Measurements from ENCODE around the gene SPON1. TPM values are rescaled to one million over a fixed set of nuclear protein-coding genes. Genes with fewer than 3 reads are reported as not detected.

SPON1 gene
- total and polyA plus RNA-seq, 4 donors = 0.72 to 4.9 (median 1.2) TPM

DNA sequence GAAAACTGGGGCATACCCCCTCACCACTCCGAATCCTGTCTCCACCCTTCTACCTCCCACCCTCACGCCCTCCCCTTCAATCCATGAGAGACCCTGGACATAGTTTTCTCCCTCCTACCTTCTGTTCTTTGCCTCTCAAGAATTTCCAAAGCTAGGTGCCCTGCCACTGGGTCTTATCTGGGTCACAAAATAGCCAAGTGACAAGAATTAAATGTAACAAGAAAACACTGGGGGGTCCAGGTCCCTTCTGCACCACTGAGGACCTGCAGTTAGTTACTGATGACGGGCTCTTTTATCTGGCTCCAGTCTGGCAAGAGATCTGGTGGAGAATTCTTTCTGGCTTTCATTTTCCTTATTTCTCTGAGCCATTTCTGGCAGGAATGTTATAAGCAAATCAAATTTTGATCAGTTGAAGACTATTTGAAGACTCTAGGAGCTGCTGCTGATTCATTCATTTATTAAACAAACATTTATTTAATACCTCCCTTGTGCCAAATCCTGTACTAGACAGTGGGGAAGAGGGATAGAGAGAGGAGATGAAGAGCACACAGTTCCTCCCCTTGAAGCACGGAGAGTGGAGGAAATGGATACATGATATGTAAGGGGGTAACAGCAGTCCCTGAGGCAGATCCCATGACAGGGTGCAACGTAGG lies 261.2 kb downstream of the SPON1 start:
- DNase-seq (ENCODE audit: low spot score) = no peak

More for the DNA sequence above, 261.2 kb downstream of the SPON1 start:
- H3K4me3 ChIP-seq (ENCODE audit: low read depth in 1 of 3, low read length in 3 of 3) = no peak overlapping the region
- WGBS = 54% methylated on average over 5 of the region's 5 CpGs
- no peaks in the 10 kb centered on the region for H3K36me3 ChIP-seq (ENCODE audit: control insufficient read depth in 4 of 4, insufficient read depth in 3 of 4, low read depth in 1 of 4, low read length in 3 of 4)
- no peaks in the 10 kb centered on the region for H3K4me1 ChIP-seq (ENCODE audit: control insufficient read depth in 4 of 4, insufficient read depth in 4 of 4, low read length in 3 of 4)
- TF ChIP-seq FOXA1 (IDR thresholded peaks at IDR 0.05) = no peak
- TF ChIP-seq, protein P1, sequence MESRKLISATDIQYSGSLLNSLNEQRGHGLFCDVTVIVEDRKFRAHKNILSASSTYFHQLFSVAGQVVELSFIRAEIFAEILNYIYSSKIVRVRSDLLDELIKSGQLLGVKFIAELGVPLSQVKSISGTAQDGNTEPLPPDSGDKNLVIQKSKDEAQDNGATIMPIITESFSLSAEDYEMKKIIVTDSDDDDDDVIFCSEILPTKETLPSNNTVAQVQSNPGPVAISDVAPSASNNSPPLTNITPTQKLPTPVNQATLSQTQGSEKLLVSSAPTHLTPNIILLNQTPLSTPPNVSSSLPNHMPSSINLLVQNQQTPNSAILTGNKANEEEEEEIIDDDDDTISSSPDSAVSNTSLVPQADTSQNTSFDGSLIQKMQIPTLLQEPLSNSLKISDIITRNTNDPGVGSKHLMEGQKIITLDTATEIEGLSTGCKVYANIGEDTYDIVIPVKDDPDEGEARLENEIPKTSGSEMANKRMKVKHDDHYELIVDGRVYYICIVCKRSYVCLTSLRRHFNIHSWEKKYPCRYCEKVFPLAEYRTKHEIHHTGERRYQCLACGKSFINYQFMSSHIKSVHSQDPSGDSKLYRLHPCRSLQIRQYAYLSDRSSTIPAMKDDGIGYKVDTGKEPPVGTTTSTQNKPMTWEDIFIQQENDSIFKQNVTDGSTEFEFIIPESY (IDR thresholded peaks at IDR 0.05) = no peak
- no peak for TF ChIP-seq EGR1 (IDR thresholded peaks at IDR 0.05; ENCODE audit: low read depth in 2 of 2)
- TF ChIP-seq, protein P2, sequence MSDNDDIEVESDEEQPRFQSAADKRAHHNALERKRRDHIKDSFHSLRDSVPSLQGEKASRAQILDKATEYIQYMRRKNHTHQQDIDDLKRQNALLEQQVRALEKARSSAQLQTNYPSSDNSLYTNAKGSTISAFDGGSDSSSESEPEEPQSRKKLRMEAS (IDR thresholded peaks at IDR 0.05) = no peak
- TF ChIP-seq YY1 (IDR thresholded peaks at IDR 0.05) = no peak
- TF ChIP-seq, protein P3, sequence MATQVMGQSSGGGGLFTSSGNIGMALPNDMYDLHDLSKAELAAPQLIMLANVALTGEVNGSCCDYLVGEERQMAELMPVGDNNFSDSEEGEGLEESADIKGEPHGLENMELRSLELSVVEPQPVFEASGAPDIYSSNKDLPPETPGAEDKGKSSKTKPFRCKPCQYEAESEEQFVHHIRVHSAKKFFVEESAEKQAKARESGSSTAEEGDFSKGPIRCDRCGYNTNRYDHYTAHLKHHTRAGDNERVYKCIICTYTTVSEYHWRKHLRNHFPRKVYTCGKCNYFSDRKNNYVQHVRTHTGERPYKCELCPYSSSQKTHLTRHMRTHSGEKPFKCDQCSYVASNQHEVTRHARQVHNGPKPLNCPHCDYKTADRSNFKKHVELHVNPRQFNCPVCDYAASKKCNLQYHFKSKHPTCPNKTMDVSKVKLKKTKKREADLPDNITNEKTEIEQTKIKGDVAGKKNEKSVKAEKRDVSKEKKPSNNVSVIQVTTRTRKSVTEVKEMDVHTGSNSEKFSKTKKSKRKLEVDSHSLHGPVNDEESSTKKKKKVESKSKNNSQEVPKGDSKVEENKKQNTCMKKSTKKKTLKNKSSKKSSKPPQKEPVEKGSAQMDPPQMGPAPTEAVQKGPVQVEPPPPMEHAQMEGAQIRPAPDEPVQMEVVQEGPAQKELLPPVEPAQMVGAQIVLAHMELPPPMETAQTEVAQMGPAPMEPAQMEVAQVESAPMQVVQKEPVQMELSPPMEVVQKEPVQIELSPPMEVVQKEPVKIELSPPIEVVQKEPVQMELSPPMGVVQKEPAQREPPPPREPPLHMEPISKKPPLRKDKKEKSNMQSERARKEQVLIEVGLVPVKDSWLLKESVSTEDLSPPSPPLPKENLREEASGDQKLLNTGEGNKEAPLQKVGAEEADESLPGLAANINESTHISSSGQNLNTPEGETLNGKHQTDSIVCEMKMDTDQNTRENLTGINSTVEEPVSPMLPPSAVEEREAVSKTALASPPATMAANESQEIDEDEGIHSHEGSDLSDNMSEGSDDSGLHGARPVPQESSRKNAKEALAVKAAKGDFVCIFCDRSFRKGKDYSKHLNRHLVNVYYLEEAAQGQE (IDR thresholded peaks at IDR 0.05) = no peak
- TF ChIP-seq, protein P4, sequence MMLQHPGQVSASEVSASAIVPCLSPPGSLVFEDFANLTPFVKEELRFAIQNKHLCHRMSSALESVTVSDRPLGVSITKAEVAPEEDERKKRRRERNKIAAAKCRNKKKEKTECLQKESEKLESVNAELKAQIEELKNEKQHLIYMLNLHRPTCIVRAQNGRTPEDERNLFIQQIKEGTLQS (IDR thresholded peaks at IDR 0.05) = no peak
- TF ChIP-seq NR2F2 (IDR thresholded peaks at IDR 0.05) = no peak
- TF ChIP-seq, protein P5, sequence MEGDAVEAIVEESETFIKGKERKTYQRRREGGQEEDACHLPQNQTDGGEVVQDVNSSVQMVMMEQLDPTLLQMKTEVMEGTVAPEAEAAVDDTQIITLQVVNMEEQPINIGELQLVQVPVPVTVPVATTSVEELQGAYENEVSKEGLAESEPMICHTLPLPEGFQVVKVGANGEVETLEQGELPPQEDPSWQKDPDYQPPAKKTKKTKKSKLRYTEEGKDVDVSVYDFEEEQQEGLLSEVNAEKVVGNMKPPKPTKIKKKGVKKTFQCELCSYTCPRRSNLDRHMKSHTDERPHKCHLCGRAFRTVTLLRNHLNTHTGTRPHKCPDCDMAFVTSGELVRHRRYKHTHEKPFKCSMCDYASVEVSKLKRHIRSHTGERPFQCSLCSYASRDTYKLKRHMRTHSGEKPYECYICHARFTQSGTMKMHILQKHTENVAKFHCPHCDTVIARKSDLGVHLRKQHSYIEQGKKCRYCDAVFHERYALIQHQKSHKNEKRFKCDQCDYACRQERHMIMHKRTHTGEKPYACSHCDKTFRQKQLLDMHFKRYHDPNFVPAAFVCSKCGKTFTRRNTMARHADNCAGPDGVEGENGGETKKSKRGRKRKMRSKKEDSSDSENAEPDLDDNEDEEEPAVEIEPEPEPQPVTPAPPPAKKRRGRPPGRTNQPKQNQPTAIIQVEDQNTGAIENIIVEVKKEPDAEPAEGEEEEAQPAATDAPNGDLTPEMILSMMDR (IDR thresholded peaks at IDR 0.05; ENCODE audit: low read depth, low read length, missing input control) = no peak
- TF ChIP-seq GABPA (IDR thresholded peaks at IDR 0.05 in 1 of 2, conservative IDR thresholded peaks at IDR 0.05 in 1 of 2) = no peak
- no peak for TF ChIP-seq JUND (IDR thresholded peaks at IDR 0.05)
- no peak for TF ChIP-seq RAD21 (IDR thresholded peaks at IDR 0.05)
- no peak for TF ChIP-seq HNF4G (IDR thresholded peaks at IDR 0.05)
- no peak for TF ChIP-seq RXRA (IDR thresholded peaks at IDR 0.05)
- TF ChIP-seq SP1 (IDR thresholded peaks at IDR 0.05) = no peak
- TF ChIP-seq HNF4A (conservative IDR thresholded peaks at IDR 0.05) = no peak
- TF ChIP-seq FOXA2 (IDR thresholded peaks at IDR 0.05) = no peak
- no peak overlapping the region for H3K9ac ChIP-seq (ENCODE audit: low read depth in 1 of 2, low read length in 2 of 2)
- peaks cover 0 to 4% (median 0%) of the 10 kb centered on the region in 4 donors for H3K9me3 ChIP-seq (ENCODE audit: control insufficient read depth in 4 of 4, low read length in 3 of 4)
- no peak overlapping the region for H3K27ac ChIP-seq (ENCODE audit: low read depth in 1 of 2, low read length in 2 of 2)
- H3K27me3 ChIP-seq (ENCODE audit: control insufficient read depth in 4 of 4, insufficient read depth in 4 of 4, low read length in 3 of 4) = no peaks in the 10 kb centered on the region
